HCT116 (cell line): ENCODE data around the gene SCRG1. TPM values are rescaled to one million over a fixed set of nuclear protein-coding genes. Genes with fewer than 3 reads are reported as not detected.
A peak's percentile ranks its signal among the peaks of the same experiment; 100 is the strongest.

Experiments
- ATAC-seq: fragments of 200-7000 bp; cut with Tn5 transposase; 2 replicates; pipeline ENCODE4 v1.9.1; 2020; ENCODE audit warnings: mild to moderate bottlenecking, moderate library complexity
- BruUV-seq: library from RNA; stranded (reverse); fragments of 400-500 nt; replicated peaks from 2 replicates; lab custom pipeline; 2021; lab: Mats Ljungman, UMichigan
- CTCF ChIA-PET: fragments of 300-600 bp; sonication (Branson Sonifier 250); formaldehyde crosslinking; loops from one replicate; lab custom pipeline; 2021; ENCODE audit warnings: antibody characterized with exemption; lab: Charles Lee
- POLR2A ChIA-PET: fragments of 300-600, 350-600 bp; sonication (Branson Sonifier 250); formaldehyde crosslinking; loops from one replicate; lab custom pipeline; 2021; ENCODE audit warnings: antibody characterized with exemption; lab: Charles Lee
- RAD21 ChIA-PET, 2 experiments: fragments of 300-600 bp; sonication (Branson Sonifier 250); formaldehyde crosslinking; loops; one replicate each; lab custom pipeline; 2023; ENCODE audit warnings: low total read pairs in 2 of 2; ENCODE audit not compliant: uncharacterized antibody in 2 of 2, unreplicated experiment in 2 of 2, low non-redundant PET in 1 of 2; lab: Charles Lee
- DNase-seq: peaks from one replicate; pipeline ENCODE4 v3.0.0-alpha.2; 2010; ENCODE audit warnings: low read depth, low spot score
- H2AFZ ChIP-seq: fragments of 200-600 bp; shearing (Covaris generic), sonication (generic); 2 replicates; pipeline ENCODE4 v1.6.1; 2017; ENCODE audit warnings: low read depth, mixed run types, mixed read lengths, antibody characterized with exemption, low read length; ENCODE audit not compliant: poor library complexity, severe bottlenecking
- H3K27ac ChIP-seq: 2 replicates; pipeline ENCODE4 v1.5.1; 2012; ENCODE audit warnings: low read depth, low read length
- H3K27me3 ChIP-seq: fragments of 200-600 bp; sonication (generic); 2 replicates; pipeline ENCODE4 v1.6.1; 2016; ENCODE audit warnings: mixed run types, low read length, mixed read lengths; ENCODE audit not compliant: insufficient read depth
- H3K36me3 ChIP-seq, 2 experiments: fragments of 200-500 bp in 1 of 2; fragments of 200-600 bp in 1 of 2; sonication (Bioruptor generic) in 1 of 2; sonication (generic) in 1 of 2; 2 replicates each; pipeline versions ENCODE4 v1.5.1 to v1.6.1; 2014 to 2016; ENCODE audit warnings: low read length in 2 of 2, inconsistent platforms in 1 of 2, mixed read lengths in 1 of 2, mixed run types in 1 of 2; ENCODE audit not compliant: insufficient read depth in 2 of 2, control insufficient read depth in 1 of 2
- H3K4me1 ChIP-seq, 2 experiments: fragments of 200-600 bp in 1 of 2; sonication (generic) in 1 of 2; 2 replicates each; pipeline versions ENCODE4 v1.5.1 to v1.6.1; 2012 to 2017; ENCODE audit warnings: low read length in 2 of 2, inconsistent platforms in 1 of 2, mild to moderate bottlenecking in 1 of 2, mixed read lengths in 1 of 2, mixed run types in 1 of 2, moderate library complexity in 1 of 2; ENCODE audit not compliant: insufficient read depth in 2 of 2, control insufficient read depth in 1 of 2
- H3K4me2 ChIP-seq: fragments of 200-600 bp; sonication (generic); 2 replicates; pipeline ENCODE4 v1.6.1; 2017; ENCODE audit warnings: mixed run types, low read length, mixed read lengths
- H3K4me3 ChIP-seq, 2 experiments: fragments of 200-600 bp in 1 of 2; sonication (generic) in 1 of 2; replicated peaks in 1 of 2; 2 replicates each; pipeline ENCODE4 v1.5.1; 2011 to 2016; ENCODE audit warnings: low read length in 2 of 2, control low read depth in 1 of 2, low read depth in 1 of 2, mild to moderate bottlenecking in 1 of 2, mixed read lengths in 1 of 2, mixed run types in 1 of 2
- H3K79me2 ChIP-seq: fragments of 200-600 bp; sonication (generic); 2 replicates; pipeline ENCODE4 v1.6.1; 2017; ENCODE audit warnings: mild to moderate bottlenecking, mixed run types, low read length, moderate library complexity, mixed read lengths; ENCODE audit not compliant: insufficient read depth
- H3K9ac ChIP-seq: fragments of 200-600 bp; sonication (generic); 2 replicates; pipeline ENCODE4 v1.6.1; 2016; ENCODE audit warnings: low read length, mixed read lengths
- H3K9me2 ChIP-seq: fragments of 200-600 bp; sonication (generic), shearing (Covaris generic); 2 replicates; pipeline ENCODE4 v1.6.1; 2017; ENCODE audit warnings: mixed run types, mild to moderate bottlenecking, moderate library complexity; ENCODE audit not compliant: insufficient read depth
- H3K9me3 ChIP-seq, 2 experiments: fragments of 200-500 bp in 1 of 2; fragments of 200-600 bp in 1 of 2; sonication (Bioruptor generic) in 1 of 2; sonication (generic) in 1 of 2; 2 replicates each; pipeline ENCODE4 v1.6.1; 2014 to 2017; ENCODE audit warnings: low read length in 2 of 2, mixed read lengths in 2 of 2, inconsistent platforms in 1 of 2, low read depth in 1 of 2, mild to moderate bottlenecking in 1 of 2, mixed run types in 1 of 2, moderate library complexity in 1 of 2; ENCODE audit not compliant: control insufficient read depth in 1 of 2, insufficient read depth in 1 of 2
- H4K20me1 ChIP-seq: fragments of 200-600 bp; sonication (generic), shearing (Covaris generic); 2 replicates; pipeline ENCODE4 v1.6.1; 2017; ENCODE audit warnings: mixed run types, mild to moderate bottlenecking, moderate library complexity; ENCODE audit not compliant: insufficient read depth
- ATF3 ChIP-seq: IDR thresholded peaks from 2 replicates; pipeline ENCODE4 v1.6.1; 2012
- CEBPB ChIP-seq: IDR thresholded peaks from 2 replicates; pipeline ENCODE4 v1.6.1; 2012; ENCODE audit warnings: low read depth
- EGR1 ChIP-seq: IDR thresholded peaks from 2 replicates; pipeline ENCODE4 v1.6.1; 2012; ENCODE audit warnings: low read depth
- ELF1 ChIP-seq: IDR thresholded peaks from 2 replicates; pipeline ENCODE4 v1.6.1; 2012; ENCODE audit warnings: low read depth, borderline replicate concordance
- EZH2 ChIP-seq: fragments of 200-600 bp; sonication (generic); IDR thresholded peaks from 2 replicates; pipeline ENCODE4 v1.6.1; 2017; ENCODE audit warnings: antibody characterized with exemption, mixed run types
- EZH2phosphoT487 ChIP-seq: fragments of 200-600 bp; IDR thresholded peaks from 2 replicates; pipeline ENCODE4 v1.6.1; 2018; ENCODE audit warnings: antibody characterized with exemption, borderline replicate concordance
- POLR2A ChIP-seq: IDR thresholded peaks from 2 replicates; pipeline ENCODE4 v1.7.0; 2011; ENCODE audit warnings: borderline replicate concordance; ENCODE audit not compliant: insufficient read depth, insufficient read length; ENCODE audit errors: extremely low read depth
- POLR2AphosphoS5 ChIP-seq: IDR thresholded peaks from 2 replicates; pipeline ENCODE4 v1.6.1; 2011; ENCODE audit warnings: mild to moderate bottlenecking, low read depth, low read length, moderate library complexity
- RAD21 ChIP-seq: IDR thresholded peaks from 2 replicates; pipeline ENCODE4 v1.6.1; 2012; ENCODE audit warnings: low read depth, mild to moderate bottlenecking
- SIN3A ChIP-seq: IDR thresholded peaks from 2 replicates; pipeline ENCODE4 v1.6.1; 2012; ENCODE audit warnings: low read depth
- SP1 ChIP-seq: IDR thresholded peaks from 2 replicates; pipeline ENCODE4 v1.6.1; 2012; ENCODE audit warnings: low read depth
- SRF ChIP-seq: IDR thresholded peaks from 2 replicates; pipeline ENCODE4 v1.6.1; 2012; ENCODE audit warnings: low read depth
- TCF7L2 ChIP-seq: IDR thresholded peaks from 2 replicates; pipeline ENCODE4 v1.7.0; 2011; ENCODE audit warnings: borderline replicate concordance, inconsistent platforms; ENCODE audit not compliant: insufficient read depth, insufficient read length; ENCODE audit errors: extremely low read depth
- YY1 ChIP-seq: IDR thresholded peaks from 2 replicates; pipeline ENCODE4 v1.6.1; 2011; ENCODE audit warnings: low read length, low read depth, moderate library complexity, mild to moderate bottlenecking; ENCODE audit not compliant: insufficient replicate concordance; ENCODE audit errors: extremely low read depth
- ZBTB33 ChIP-seq: IDR thresholded peaks from 2 replicates; pipeline ENCODE4 v1.6.1; 2011; ENCODE audit warnings: mild to moderate bottlenecking, low read length, moderate library complexity; ENCODE audit not compliant: insufficient replicate concordance; ENCODE audit errors: extremely low read depth
- ZFX ChIP-seq: fragments of 450-650 bp; IDR thresholded peaks from 2 replicates; pipeline ENCODE4 v1.6.1; 2017
- intact Hi-C: fragments of 100-400 bp; cut with micrococcal nuclease; formaldehyde crosslinking; loops from 2 replicates; pipeline ENCODE4 v1.10.0; 2022
- total RNA-seq: library from RNA; stranded (reverse); gene quantifications from one replicate; pipeline ENCODE4 v1.2.1, GENCODE V29; 2021; ENCODE audit not compliant: unreplicated experiment

The SCRG1 gene
- total RNA-seq, 1 experiment from 2014 or later = not detected

GRCh38 chr4:173370477-173371291 is 28.2 kb downstream of the SCRG1 start, which contains the start of gene SAP30 (continued):
- TF ChIP-seq SP1 = peak; percentile 64
- peak; percentile 90 for TF ChIP-seq EGR1
- TF ChIP-seq CEBPB = no peak
- TF ChIP-seq POLR2AphosphoS5 = peak; percentile 97
- TF ChIP-seq POLR2A = peak; percentile 89

GRCh38 chr4:173370130-173370476 is 28.8 kb downstream of the SCRG1 start:
- POLR2A ChIA-PET = interaction anchor here (0.6 to 3.7 kb wide), 6 partner anchors 10 to 437 kb away, joined by 3 to 54 read pairs (median 4); partner anchors contain the start of gene HMGB2

More at GRCh38 chr4:173370130-173370476, 28.8 kb downstream of the SCRG1 start:
- Histone ChIP-seq H4K20me1 (no peaks in the 10 kb centered on the region; the same call in 1 of the 2 replicates), H3K27me3 (no peaks in the 10 kb centered on the region), H3K4me1 (peaks cover 0 to 21% of the 10 kb centered on the region in 2 experiments; a peak in 3 of 4 replicates), H3K9ac (peak overlapping the region; percentile 66), H3K4me3 (peak overlapping the region; percentile 81 to 86), H2AFZ (peak overlapping the region; percentile 98), H3K27ac (peak overlapping the region; percentile 73), H3K4me2 (peak overlapping the region; percentile 98), H3K36me3 (0 out of 4 replicates have a peak, but pooled peaks cover 0 to 2% of the 10 kb centered on the region in 2 experiments), H3K9me3 (no peaks in the 10 kb centered on the region), H3K79me2 (no peaks in the 10 kb centered on the region), H3K9me2 (no peaks in the 10 kb centered on the region)
- peak; percentile 7 for ATAC-seq
- TF ChIP-seq SP1 (no peak), ZBTB33 (no peak), EZH2 (no peak), ATF3 (no peak), ELF1 (no peak), EGR1 (no peak), EZH2phosphoT487 (no peak), POLR2A (no peak), SRF (no peak), YY1 (no peak), TCF7L2 (no peak), POLR2AphosphoS5 (no peak), ZFX (no peak), RAD21 (no peak), SIN3A (no peak)
- no peak for DNase-seq
- ChIA-PET CTCF (interaction anchor here (0.7 to 2.0 kb wide), 8 partner anchors 11 to 914 kb away, joined by 3 to 13 read pairs (median 4); partner anchors contain the start of gene CEP44), RAD21 (interaction anchor here (0.9 to 1.4 kb wide), 3 partner anchors 35 to 199 kb away, joined by 3 read pairs; no protein-coding TSS in a partner anchor)
- no TSS peak for BruUV-seq
- intact Hi-C loops = loop anchor here (2.0 kb wide), 1 partner anchor 35 kb away; the partner anchor contains the start of gene HMGB2
